ENCODE results near the gene NF1. TPM values are rescaled to one million over a fixed set of nuclear protein-coding genes. Genes with fewer than 3 reads are reported as not detected.
A peak's percentile ranks its signal among the peaks of the same experiment; 100 is the strongest.
"Not testable (repeated sequence)": the region's sequence is repeated elsewhere in the genome, so short reads cannot be mapped to it uniquely, and the experiment has no call there.

Gene NF1
- polyA plus RNA-seq, 3 donors = 1.2 to 7.4 (median 2.1) TPM

DNA sequence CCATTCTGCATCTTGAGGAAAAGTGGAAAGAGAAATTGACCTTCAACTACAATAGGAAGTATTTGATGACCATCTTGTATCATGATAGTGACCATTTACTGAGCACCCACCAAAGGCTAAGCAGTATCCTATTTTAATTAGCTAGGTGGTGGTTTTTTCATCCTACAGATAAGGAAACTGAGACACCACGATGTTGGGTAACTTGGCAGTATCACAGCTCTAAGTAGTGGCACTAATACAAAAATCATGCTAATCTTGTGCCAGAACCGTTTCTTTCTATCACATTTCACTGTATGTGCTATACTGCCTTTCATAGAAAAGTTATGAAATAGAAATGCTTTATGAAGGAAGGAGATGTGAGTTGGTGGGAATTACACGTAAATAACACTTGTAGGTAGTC lies 216.7 kb downstream of the NF1 start:
- Mint-ChIP-seq H3K9me3 (no peaks in the 10 kb centered on the region), H3K27me3 (ENCODE audit: low read depth in 3 of 3) (no peaks in the 10 kb centered on the region), H3K4me1 (peaks cover 47% of the 10 kb centered on the region), H3K4me3 (peak overlapping the region; percentile 95 to 98), H3K27ac (peak overlapping the region; percentile 91 to 98 (median 95)), H3K36me3 (peaks cover 25 to 28% of the 10 kb centered on the region in 2 donors)
- DNase-seq = peak in 1 of 3 donors; percentile 21
- Histone ChIP-seq H2AFZ (ENCODE audit: insufficient read depth, low read depth, low read length, poor library complexity, severe bottlenecking) (no peak overlapping the region), H3K27ac (ENCODE audit: low read depth in 1 of 2, low read length in 2 of 2) (peak overlapping the region; percentile 75 to 86), H3K9ac (ENCODE audit: insufficient read depth, low read length, poor library complexity, severe bottlenecking) (peak overlapping the region; percentile 88), H3K27me3 (ENCODE audit: control insufficient read depth in 2 of 2, insufficient read depth in 2 of 2, low read length in 2 of 2) (no peaks in the 10 kb centered on the region), H3K79me2 (ENCODE audit: insufficient read depth, low read length) (peaks cover 92% of the 10 kb centered on the region), H3K4me3 (replicated peaks in 1 of 3; ENCODE audit: low read depth in 2 of 3, low read length in 3 of 3) (peak overlapping the region; percentile 90 to 100 (median 96)), H3K4me2 (replicated peaks; ENCODE audit: extremely low read depth, low read length, poor library complexity, severe bottlenecking) (peak overlapping the region; percentile 98), H3K9me3 (replicated peaks in 1 of 2; ENCODE audit: control insufficient read depth in 1 of 2, insufficient read depth in 1 of 2, low read length in 2 of 2) (no peaks in the 10 kb centered on the region), H3K4me1 (ENCODE audit: control insufficient read depth in 1 of 2, insufficient read depth in 2 of 2, low read length in 2 of 2) (peaks cover 41 to 59% of the 10 kb centered on the region in 2 donors), H3K36me3 (replicated peaks in 1 of 2; ENCODE audit: control insufficient read depth in 1 of 2, insufficient read depth in 2 of 2, low read length in 2 of 2) (peaks cover 8 to 16% of the 10 kb centered on the region in 2 donors), H4K20me1 (ENCODE audit: insufficient read depth, low read length) (peaks cover 35% of the 10 kb centered on the region)
- no CpG with 5 or more reads among the region's 3 CpGs for WGBS (ENCODE audit: insufficient coverage)
- intact Hi-C loops (cut with micrococcal nuclease) = loop anchor here in 1 of 2 donors (5.0 to 10.0 kb wide), 2 partner anchors 181 to 357 kb away; no protein-coding TSS in a partner anchor
- TF ChIP-seq, protein P1, sequence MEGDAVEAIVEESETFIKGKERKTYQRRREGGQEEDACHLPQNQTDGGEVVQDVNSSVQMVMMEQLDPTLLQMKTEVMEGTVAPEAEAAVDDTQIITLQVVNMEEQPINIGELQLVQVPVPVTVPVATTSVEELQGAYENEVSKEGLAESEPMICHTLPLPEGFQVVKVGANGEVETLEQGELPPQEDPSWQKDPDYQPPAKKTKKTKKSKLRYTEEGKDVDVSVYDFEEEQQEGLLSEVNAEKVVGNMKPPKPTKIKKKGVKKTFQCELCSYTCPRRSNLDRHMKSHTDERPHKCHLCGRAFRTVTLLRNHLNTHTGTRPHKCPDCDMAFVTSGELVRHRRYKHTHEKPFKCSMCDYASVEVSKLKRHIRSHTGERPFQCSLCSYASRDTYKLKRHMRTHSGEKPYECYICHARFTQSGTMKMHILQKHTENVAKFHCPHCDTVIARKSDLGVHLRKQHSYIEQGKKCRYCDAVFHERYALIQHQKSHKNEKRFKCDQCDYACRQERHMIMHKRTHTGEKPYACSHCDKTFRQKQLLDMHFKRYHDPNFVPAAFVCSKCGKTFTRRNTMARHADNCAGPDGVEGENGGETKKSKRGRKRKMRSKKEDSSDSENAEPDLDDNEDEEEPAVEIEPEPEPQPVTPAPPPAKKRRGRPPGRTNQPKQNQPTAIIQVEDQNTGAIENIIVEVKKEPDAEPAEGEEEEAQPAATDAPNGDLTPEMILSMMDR (IDR thresholded peaks at IDR 0.05) = no peak

DNA sequence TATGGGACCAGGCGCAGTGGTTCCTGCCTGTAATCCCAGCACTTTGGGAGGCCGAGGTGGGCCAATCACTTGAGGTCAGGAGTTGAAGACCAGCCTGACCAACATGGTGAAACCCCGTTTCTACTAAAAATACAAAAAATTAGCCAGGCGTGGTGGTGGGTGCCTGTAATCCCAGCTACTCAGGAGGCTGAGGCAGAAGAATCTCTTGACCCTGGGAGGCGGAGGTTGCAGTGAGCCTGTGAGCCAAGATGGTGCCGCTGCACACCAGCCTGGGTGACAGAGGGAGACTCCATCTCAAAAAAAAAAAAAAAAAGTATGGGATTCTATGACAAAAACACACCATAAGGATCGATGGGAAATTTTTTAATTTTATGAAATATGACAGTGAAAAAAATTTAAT lies 217.4 kb downstream of the NF1 start:
- not testable (repeated sequence) for H3K27me3 ChIP-seq (ENCODE audit: control insufficient read depth in 2 of 2, insufficient read depth in 2 of 2, low read length in 2 of 2); H3K9me3 Mint-ChIP-seq; H3K36me3 ChIP-seq (replicated peaks in 1 of 2; ENCODE audit: control insufficient read depth in 1 of 2, insufficient read depth in 2 of 2, low read length in 2 of 2); H3K9me3 ChIP-seq (replicated peaks in 1 of 2; ENCODE audit: control insufficient read depth in 1 of 2, insufficient read depth in 1 of 2, low read length in 2 of 2); H2AFZ ChIP-seq (ENCODE audit: insufficient read depth, low read depth, low read length, poor library complexity, severe bottlenecking); H3K27me3 Mint-ChIP-seq (ENCODE audit: low read depth in 3 of 3)
- peaks cover 46% of the 10 kb centered on the region for H3K4me1 Mint-ChIP-seq
- Histone ChIP-seq H4K20me1 (ENCODE audit: insufficient read depth, low read length) (peaks cover 28% of the 10 kb centered on the region), H3K4me3 (replicated peaks in 1 of 3; ENCODE audit: low read depth in 2 of 3, low read length in 3 of 3) (peak overlapping the region; percentile 90 to 100 (median 96)), H3K4me2 (replicated peaks; ENCODE audit: extremely low read depth, low read length, poor library complexity, severe bottlenecking) (peak overlapping the region; percentile 98), H3K27ac (ENCODE audit: low read depth in 1 of 2, low read length in 2 of 2) (peak overlapping the region; percentile 75 to 86), H3K79me2 (ENCODE audit: insufficient read depth, low read length) (peaks cover 92% of the 10 kb centered on the region), H3K4me1 (ENCODE audit: control insufficient read depth in 1 of 2, insufficient read depth in 2 of 2, low read length in 2 of 2) (peaks cover 41 to 59% of the 10 kb centered on the region in 2 donors), H3K9ac (ENCODE audit: insufficient read depth, low read length, poor library complexity, severe bottlenecking) (peak overlapping the region; percentile 88)
- 0% methylated on average over 1 of the region's 7 CpGs for WGBS (ENCODE audit: insufficient coverage)
- intact Hi-C loops (cut with micrococcal nuclease) = loop anchor here in 1 of 2 donors (5.0 to 10.0 kb wide), 2 partner anchors 180 to 357 kb away; no protein-coding TSS in a partner anchor
- peak overlapping the region; percentile 84 to 98 (median 93) for H3K27ac Mint-ChIP-seq
- peaks cover 24 to 25% of the 10 kb centered on the region in 2 donors for H3K36me3 Mint-ChIP-seq
- peak in 2 of 3 donors; percentile 11 to 30 for DNase-seq
- H3K4me3 Mint-ChIP-seq = peak overlapping the region; percentile 95 to 98
